ENCODE results near the gene VKORC1.
"Not testable (repeated sequence)": the region's sequence is repeated elsewhere in the genome, so short reads cannot be mapped to it uniquely, and the experiment has no call there.

The VKORC1 gene

DNA sequence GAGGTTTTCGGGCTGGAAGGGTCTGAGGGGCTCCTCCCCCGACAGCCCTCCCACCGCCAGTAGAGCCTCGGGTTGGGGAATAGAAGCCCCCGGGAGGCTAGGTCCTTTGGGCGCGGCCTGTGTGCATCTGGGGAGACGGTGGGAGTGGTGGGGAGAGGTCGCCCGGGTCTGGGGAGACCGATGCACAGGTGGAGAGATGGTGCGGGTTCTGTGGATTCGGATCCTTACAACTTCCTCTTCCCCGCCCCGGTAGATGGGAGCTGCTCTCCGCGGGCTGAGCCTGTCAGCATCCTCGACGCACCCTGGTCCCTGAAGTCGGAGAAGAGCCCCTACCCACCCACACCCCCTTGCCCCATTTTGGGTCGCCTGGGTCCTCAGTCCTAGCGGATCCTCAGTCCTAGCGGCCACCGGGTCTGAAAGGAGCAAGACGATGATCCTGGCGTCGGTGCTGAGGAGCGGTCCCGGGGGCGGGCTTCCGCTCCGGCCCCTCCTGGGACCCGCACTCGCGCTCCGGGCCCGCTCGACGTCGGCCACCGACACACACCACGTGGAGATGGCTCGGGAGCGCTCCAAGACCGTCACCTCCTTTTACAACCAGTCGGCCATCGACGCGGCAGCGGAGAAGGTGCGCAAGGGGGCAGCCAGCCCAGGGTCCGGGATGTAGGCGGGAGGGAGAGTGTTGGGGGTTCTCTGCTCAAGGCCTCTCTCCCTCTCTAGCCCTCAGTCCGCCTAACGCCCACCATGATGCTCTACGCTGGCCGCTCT is 14.4 kb upstream of the VKORC1 start:
- H3K27ac ChIP-seq, result peak overlapping the region; percentile 95
- no peak for TF ChIP-seq ZFX (IDR thresholded peaks at IDR 0.05)
- TF ChIP-seq, protein P1, sequence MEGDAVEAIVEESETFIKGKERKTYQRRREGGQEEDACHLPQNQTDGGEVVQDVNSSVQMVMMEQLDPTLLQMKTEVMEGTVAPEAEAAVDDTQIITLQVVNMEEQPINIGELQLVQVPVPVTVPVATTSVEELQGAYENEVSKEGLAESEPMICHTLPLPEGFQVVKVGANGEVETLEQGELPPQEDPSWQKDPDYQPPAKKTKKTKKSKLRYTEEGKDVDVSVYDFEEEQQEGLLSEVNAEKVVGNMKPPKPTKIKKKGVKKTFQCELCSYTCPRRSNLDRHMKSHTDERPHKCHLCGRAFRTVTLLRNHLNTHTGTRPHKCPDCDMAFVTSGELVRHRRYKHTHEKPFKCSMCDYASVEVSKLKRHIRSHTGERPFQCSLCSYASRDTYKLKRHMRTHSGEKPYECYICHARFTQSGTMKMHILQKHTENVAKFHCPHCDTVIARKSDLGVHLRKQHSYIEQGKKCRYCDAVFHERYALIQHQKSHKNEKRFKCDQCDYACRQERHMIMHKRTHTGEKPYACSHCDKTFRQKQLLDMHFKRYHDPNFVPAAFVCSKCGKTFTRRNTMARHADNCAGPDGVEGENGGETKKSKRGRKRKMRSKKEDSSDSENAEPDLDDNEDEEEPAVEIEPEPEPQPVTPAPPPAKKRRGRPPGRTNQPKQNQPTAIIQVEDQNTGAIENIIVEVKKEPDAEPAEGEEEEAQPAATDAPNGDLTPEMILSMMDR (conservative IDR thresholded peaks at IDR 0.05), result no peak

DNA sequence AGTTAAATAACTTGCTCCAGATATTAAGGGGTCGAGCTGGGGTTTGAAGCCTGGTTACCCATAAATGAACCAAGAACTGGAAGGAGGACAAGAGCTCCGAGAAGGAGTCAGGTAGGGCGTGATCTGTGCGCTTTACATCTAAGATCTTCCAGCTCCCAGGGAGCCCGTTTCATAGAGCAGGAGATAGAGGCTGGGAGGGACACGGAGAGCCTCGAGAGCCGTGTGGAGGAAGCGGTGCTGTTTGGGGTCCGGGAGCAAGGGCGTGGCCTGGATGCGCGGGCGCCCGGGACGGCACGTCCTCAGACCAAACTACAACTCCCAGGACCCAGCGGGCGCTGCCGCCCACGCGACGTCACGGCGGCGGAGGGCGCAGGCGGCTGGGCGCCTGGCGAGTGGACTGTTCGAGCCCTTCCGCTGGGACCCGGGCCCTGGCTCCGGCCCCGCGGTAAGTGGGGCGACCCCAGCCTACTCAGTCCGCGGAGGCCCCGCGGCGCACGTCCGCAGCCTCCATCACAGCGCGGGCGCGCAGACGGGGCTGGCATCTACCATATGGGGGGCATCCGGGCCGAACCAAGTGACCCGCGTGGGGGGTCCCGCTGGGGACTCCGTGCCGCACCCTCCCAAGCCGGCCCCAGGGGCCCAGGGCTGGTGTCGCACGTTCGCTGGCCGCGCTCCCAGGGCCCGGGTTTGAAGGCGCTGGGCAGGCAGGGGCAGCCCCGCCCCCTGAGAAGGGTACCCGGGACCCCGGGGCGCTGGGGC is 13.6 kb upstream of the VKORC1 start, which contains the start of gene BCKDK:
Gene BCKDK, plus strand, starts transcription at position 352 of the 759 bp plus-strand sequence. CDS start 838 bp downstream, outside the sequence.
- peak within 1 kb of the TSS; percentile 95 for H3K27ac ChIP-seq
- TF ChIP-seq, protein P1 (conservative IDR thresholded peaks at IDR 0.05), result no peak
- TF ChIP-seq ZFX (IDR thresholded peaks at IDR 0.05), result peak; percentile 44; the same call in 1 of the 2 replicates

DNA sequence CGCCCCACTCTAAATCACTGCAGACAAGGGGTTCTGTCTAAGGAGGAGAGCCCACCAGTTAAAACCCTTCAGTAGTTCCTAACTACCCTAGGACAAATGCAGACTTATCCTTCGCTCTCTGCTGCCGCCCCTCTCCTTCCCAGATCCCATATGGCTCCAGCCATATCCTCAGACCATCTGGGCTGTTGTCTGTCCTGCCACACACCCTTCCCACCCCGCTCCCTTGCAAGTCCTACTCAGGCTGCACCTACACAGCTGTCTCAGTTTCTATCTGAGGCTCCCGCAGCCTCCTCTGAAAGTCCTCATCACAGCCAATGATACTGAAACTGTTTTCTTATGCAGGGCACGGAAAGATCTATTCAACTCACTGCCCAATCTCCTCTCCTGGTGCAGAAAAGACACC is 12.9 kb upstream of the VKORC1 start:
- no peak overlapping the region for H3K27ac ChIP-seq
- TF ChIP-seq ZFX (IDR thresholded peaks at IDR 0.05), result no peak
- TF ChIP-seq, protein P1 (conservative IDR thresholded peaks at IDR 0.05), result no peak

DNA sequence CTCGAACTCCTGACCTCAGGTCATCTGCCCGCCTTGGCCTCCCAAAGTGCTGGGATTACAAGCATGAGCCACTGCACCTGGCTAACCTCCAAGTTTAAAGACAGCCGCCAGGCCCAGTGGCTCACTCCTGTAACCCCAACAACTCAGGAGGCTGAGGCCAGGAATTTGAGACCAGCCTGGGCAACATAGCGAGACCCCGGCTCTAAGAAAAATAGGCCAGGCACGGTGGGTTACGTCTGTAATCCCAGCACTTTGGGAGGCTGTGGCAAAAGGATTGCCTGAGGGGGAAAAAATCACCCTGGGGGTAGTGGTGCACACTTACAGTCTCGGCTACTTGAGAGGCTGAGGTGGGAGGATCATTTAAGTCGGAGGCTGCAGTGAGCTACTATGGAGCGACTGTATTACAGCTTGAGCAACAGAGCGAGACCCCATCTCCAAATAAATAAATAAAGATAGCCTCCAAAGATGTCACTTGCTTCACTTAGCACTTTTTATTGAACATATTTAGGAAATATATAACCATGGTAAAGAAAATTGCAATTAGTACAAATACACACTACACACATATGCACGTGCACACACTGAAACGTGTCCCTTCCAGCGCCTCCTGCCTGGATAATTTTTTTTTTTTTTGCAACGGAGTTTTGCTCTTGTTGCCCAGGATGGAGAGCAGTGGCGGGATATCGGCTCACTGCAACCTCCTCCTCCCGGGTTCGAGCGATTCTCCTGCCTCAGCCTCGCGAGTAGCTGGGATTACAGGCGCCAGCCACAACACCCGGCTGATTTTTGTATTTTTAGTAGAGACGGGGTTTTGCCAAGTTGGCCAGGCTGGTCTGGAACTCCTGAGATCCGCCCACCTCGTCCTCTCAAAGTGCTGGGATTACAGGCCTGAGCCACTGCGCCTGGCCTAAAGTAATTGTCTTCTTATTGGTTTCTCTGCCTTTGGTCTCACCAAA is 12.2 kb upstream of the VKORC1 start:
- peak overlapping the region; percentile 60; the same call in 1 of the 2 replicates for H3K27ac ChIP-seq
- TF ChIP-seq, protein P1 (conservative IDR thresholded peaks at IDR 0.05), result no peak
- no peak for TF ChIP-seq ZFX (IDR thresholded peaks at IDR 0.05)

DNA sequence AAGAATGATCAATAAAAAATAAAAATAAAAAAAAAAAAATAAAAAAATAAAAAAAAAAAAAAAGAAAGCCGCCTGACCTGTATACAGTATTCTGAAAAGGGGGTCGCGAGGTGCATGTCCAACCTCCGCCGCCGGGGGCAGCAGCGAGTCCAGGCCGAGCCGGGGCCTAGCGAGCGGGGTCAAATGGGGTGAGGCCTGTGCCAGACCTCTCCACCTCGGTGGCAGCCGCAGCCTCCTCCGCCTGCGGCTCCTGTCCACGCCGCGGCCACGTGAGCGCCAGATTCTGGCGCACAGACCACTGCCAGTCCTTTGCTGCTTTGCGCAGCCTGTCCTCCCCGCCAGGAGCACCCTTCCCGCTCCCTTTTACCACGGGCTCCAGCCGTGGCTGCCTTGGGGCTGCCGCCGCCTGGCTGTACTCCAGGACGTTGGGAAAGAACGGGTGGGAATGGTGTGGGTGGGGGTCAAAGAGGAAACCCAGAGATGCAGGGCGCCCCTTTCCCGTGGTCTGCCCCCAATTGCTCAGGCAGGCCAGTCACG is 11.1 kb upstream of the VKORC1 start:
- peak overlapping the region; percentile 60 for H3K27ac ChIP-seq
- TF ChIP-seq, protein P1 (conservative IDR thresholded peaks at IDR 0.05), result peak; percentile 97
- TF ChIP-seq ZFX (IDR thresholded peaks at IDR 0.05), result 0 out of 2 replicates have a peak, but pooled peaks have one; percentile 35

DNA sequence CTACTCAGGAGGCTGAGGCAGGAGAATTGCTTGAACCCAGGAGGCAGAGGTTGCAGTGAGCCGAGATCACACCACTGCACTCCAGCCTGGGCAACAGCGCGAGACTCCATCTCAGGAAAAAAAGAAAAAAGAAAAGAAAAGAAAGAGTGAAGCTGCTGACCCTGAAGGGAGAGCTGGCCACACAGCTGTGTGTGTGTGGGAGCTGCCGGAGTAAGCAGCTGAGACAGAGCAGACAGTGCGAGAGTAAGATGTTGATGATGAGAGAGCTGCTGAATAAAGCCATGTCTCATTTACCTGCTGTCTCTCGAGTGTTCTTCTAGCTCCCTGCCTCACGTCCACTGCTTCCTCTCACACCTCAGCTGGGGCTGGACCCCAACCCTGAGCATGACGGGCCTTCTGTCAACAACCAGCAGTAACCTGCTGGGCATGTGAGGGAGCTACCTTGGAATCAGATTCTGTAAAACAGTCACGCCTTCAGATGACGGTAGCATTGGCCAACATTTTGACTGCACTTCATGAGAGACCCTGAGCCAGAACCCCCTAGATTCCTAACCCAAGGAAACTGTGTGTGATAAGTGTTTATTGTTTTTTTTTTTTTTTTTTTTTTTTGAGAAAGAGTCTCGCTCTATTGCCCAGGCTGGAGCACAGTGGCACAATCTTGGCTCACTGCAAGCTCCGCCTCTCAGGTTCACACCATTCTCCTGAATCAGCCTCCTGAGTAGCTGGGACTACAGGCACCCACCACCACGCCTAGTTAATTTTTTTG is 6.5 kb upstream of the VKORC1 start:
- not testable (repeated sequence) for H3K27ac ChIP-seq

Measured in C4-2B (cell line).